HG03354 (cell line): ENCODE measurements around the gene OR5B21.

ENCODE experiments used
- ATAC-seq: cut with Tn5 transposase; IDR thresholded peaks from one replicate; pipeline ENCODE4 v1.9.1; 2021; ENCODE audit warnings: mild to moderate bottlenecking; ENCODE audit not compliant: unreplicated experiment, poor library complexity, severe bottlenecking

Gene OR5B21

GRCh38 chr11:58508005-58508404 is at the start of gene OR5B21:
Gene OR5B21 (minus strand): TSS chr11:58508105. CDS start chr11:58508105, 0 bp downstream.
- ATAC-seq: no peak

GRCh38 chr11:58549644-58550043 is 41.7 kb upstream of the OR5B21 start:
- no peak for ATAC-seq

- ATAC-seq: no peak
Measured at GRCh38 chr11:58546841-58547240, 38.9 kb upstream of the OR5B21 start.

- no peak for ATAC-seq
Measured at GRCh38 chr11:58531865-58532341, 24.0 kb upstream of the OR5B21 start.

GRCh38 chr11:58530236-58530635 is 22.3 kb upstream of the OR5B21 start:
- no peak for ATAC-seq

- ATAC-seq: no peak
Measured at GRCh38 chr11:58527429-58527828, 19.5 kb upstream of the OR5B21 start.

GRCh38 chr11:58526721-58527120 is 18.8 kb upstream of the OR5B21 start:
- ATAC-seq: no peak

GRCh38 chr11:58525037-58525614 is 17.2 kb upstream of the OR5B21 start:
- peak; percentile 95 for ATAC-seq

GRCh38 chr11:58524232-58525036 is 16.5 kb upstream of the OR5B21 start:
- ATAC-seq: peak; percentile 37

GRCh38 chr11:58513747-58514367 is 6.0 kb upstream of the OR5B21 start:
- peak; percentile 72 for ATAC-seq

GRCh38 chr11:58511636-58512035 is 3.7 kb upstream of the OR5B21 start:
- ATAC-seq: no peak

- no peak for ATAC-seq
Measured at GRCh38 chr11:58509748-58510147, 1.8 kb upstream of the OR5B21 start.

GRCh38 chr11:58508814-58509213 is 909 bp upstream of the OR5B21 start:
- no peak for ATAC-seq

- ATAC-seq: no peak
Measured at GRCh38 chr11:58507355-58507754, 550 bp downstream of the OR5B21 start.

GRCh38 chr11:58506935-58507334 is 970 bp downstream of the OR5B21 start:
- ATAC-seq: peak; percentile 28

GRCh38 chr11:58505849-58506248 is 2.1 kb downstream of the OR5B21 start:
- no peak for ATAC-seq

- ATAC-seq: no peak
Measured at GRCh38 chr11:58504232-58504631, 3.7 kb downstream of the OR5B21 start.

GRCh38 chr11:58503361-58503856 is 4.5 kb downstream of the OR5B21 start:
- ATAC-seq: peak; percentile 99

- no peak for ATAC-seq
Measured at GRCh38 chr11:58502004-58502403, 5.9 kb downstream of the OR5B21 start.

- no peak for ATAC-seq
Measured at GRCh38 chr11:58498464-58498863, 9.4 kb downstream of the OR5B21 start.

- ATAC-seq: no peak
Measured at GRCh38 chr11:58497951-58498350, 10.0 kb downstream of the OR5B21 start.
